Vagina (tissue), 2 donors: ENCODE data around the gene KRTAP10-1.

ENCODE experiments used
- CTCF ChIP-seq, 3 experiments: fragments of 450-650 bp in 2 of 3; fragments of 200-600 bp in 1 of 3; sonication (generic) in 1 of 3; IDR thresholded peaks; one replicate each; pipeline ENCODE4 v1.5.1; 2017 to 2019; ENCODE audit warnings: antibody characterized with exemption in 3 of 3, mild to moderate bottlenecking in 2 of 3, moderate library complexity in 2 of 3
- POLR2A ChIP-seq, 2 donors: fragments of 450-650 bp; IDR thresholded peaks; one replicate each; pipeline ENCODE4 v1.6.1; 2017; ENCODE audit warnings: antibody characterized with exemption in 2 of 2, mild to moderate bottlenecking in 2 of 2, moderate library complexity in 2 of 2

GRCh38 chr21:44527156-44527982 is 12.6 kb downstream of the KRTAP10-1 start:
- TF ChIP-seq CTCF (IDR thresholded peaks at IDR 0.05) (no peak), POLR2A (IDR thresholded peaks at IDR 0.05) (no peak)
